ENCODE data around the gene PTCD1.

PTCD1 gene, protein sequence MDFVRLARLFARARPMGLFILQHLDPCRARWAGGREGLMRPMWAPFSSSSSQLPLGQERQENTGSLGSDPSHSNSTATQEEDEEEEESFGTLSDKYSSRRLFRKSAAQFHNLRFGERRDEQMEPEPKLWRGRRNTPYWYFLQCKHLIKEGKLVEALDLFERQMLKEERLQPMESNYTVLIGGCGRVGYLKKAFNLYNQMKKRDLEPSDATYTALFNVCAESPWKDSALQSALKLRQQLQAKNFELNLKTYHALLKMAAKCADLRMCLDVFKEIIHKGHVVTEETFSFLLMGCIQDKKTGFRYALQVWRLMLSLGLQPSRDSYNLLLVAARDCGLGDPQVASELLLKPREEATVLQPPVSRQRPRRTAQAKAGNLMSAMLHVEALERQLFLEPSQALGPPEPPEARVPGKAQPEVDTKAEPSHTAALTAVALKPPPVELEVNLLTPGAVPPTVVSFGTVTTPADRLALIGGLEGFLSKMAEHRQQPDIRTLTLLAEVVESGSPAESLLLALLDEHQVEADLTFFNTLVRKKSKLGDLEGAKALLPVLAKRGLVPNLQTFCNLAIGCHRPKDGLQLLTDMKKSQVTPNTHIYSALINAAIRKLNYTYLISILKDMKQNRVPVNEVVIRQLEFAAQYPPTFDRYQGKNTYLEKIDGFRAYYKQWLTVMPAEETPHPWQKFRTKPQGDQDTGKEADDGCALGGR

DNA sequence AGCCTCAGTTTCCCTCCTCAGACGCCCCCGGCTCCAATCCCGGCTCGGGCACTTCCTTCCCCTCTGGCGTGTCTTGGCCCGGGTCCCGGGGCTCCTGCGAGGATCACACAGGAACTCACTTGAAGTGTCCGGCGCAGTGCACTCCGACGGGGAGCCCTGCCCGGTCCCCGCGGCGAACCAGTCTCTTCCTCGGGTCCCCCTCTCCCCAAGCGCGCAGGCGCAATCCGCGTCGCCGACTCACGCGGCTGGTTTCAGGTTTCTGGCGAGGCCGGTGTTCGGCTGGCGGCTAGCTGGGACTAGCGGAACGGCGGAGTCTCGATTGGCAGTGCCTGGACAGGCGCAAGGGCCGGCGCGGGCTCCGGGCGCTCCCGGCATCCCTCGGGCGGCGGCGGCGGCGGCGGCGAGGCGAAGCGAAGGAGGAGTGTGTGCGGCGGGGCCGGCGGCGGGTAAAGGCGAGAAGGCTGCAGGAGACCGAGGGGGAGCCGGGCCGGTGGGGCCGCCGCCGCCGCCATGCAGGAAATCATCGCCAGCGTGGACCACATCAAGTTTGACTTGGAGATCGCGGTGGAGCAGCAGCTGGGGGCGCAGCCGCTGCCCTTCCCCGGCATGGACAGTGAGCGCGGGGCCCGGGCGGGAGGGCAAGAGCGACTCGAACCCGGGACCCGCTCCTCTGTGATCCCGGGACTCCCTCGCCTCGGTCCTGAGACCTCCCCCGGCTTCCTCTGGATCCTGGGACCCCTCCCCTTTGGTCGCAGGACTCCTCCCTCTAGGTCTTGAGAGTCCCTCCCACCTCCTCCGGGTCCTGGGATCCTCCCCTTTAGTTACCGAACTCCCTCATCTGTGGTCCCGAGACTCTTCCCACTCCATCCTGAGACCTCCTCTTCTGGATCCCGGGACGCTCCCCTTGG lies at the start of gene PTCD1, which contains the start of gene CPSF4:
Gene PTCD1 (minus strand): TSS at position 226 of the 908 bp plus-strand sequence. CDS start 3,556 bp downstream, outside the sequence.
Gene CPSF4 (plus strand): TSS at position 371 of the 908 bp plus-strand sequence. CDS start 140 bp downstream, at position 511.
- peak; percentile 33; the same call in 1 of the 2 replicates for TF ChIP-seq ZFX (IDR thresholded peaks at IDR 0.05)
- TF ChIP-seq, protein P1, sequence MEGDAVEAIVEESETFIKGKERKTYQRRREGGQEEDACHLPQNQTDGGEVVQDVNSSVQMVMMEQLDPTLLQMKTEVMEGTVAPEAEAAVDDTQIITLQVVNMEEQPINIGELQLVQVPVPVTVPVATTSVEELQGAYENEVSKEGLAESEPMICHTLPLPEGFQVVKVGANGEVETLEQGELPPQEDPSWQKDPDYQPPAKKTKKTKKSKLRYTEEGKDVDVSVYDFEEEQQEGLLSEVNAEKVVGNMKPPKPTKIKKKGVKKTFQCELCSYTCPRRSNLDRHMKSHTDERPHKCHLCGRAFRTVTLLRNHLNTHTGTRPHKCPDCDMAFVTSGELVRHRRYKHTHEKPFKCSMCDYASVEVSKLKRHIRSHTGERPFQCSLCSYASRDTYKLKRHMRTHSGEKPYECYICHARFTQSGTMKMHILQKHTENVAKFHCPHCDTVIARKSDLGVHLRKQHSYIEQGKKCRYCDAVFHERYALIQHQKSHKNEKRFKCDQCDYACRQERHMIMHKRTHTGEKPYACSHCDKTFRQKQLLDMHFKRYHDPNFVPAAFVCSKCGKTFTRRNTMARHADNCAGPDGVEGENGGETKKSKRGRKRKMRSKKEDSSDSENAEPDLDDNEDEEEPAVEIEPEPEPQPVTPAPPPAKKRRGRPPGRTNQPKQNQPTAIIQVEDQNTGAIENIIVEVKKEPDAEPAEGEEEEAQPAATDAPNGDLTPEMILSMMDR (conservative IDR thresholded peaks at IDR 0.05), result no peak
- H3K27ac ChIP-seq, result peak within 1 kb of the TSS; percentile 88

DNA sequence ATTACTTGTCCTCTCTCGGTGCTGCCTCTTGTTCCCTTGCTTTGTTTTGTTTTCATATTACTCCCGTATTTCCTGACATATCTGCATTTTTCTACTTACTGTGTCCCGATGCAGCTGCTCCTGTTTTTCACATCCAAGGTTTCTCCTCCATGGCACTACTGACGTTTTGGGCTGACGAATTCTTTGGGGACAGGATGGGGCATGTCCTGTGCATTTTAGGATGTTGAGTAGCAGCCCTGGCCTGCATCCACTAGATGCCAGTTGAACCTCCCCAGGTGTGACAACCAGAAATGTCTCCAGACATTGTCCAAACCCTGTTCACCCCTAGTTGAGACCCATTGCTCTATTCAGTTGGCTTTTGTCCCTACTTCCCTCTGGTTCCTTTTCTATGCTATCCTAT lies 46.5 kb upstream of the PTCD1 start:
- no peak overlapping the region for H3K27ac ChIP-seq
- no peak for TF ChIP-seq ZFX (IDR thresholded peaks at IDR 0.05)
- TF ChIP-seq, protein P1 (conservative IDR thresholded peaks at IDR 0.05), result no peak

DNA sequence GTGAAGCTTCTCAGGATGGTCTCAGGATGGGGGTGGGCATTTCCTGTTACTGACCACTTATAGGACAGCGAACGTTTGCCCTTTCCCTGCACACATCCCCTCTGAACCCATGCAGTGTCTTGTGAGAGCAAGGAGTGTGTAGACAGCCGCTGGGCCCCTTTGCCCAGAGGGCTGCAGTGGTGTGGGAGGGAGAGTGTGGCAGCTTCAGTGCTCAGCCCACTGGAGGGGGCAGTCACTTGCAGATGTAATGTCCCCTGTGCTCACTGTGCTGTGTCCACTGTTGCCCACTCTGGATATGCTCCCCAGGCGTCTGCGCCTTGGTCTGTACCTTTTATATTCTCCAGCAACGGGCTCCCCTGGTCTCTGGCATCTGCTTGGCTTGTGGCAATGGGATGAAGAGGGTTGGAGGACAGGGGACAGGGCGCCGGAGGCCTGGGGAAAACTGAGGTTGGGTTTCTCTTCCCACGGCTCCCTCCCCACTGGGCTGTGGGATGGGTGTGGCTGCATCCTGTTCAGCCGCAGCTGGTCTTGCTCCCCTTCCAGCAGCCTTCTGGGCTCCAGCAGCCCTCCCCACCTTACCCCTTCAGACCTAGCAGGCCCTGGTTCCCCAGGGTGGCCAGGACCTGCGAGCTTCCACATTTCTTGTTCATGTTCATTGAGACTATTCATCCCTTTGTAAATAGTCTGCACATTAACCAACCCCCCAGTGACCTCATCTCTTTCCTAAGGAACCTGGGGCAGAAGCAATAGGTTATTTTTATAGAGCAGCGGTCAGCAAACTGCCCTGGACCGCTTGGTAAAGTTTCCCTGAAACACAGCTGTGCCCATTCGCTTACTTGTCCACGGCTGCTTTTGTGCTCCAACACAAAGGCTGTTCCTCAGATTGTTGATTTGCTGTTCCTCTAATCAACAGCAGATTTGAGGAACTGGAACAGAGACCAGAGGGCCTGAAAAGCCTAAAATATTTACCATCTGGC lies 40.2 kb upstream of the PTCD1 start:
- TF ChIP-seq, protein P1 (conservative IDR thresholded peaks at IDR 0.05), result no peak
- TF ChIP-seq ZFX (IDR thresholded peaks at IDR 0.05), result no peak
- no peak overlapping the region for H3K27ac ChIP-seq

DNA sequence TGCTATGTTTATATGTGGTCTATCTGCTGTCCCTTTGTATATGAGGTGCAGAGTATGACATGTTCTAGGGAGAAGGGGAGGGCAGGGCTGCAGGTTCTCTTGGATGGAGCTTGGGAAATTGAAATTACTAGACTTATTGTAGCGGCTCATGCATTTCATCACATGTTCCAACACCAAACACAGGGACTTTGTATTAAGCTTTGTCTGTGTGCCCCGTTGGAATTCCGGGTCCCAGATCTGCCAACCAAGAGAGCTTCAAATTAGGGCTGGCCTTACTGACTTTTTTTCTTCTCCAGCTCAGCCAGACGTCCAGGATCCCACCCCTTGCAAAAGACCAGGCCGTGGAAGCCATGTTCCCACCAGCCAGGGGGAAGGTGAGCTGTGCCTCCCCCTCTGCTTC lies 37.5 kb upstream of the PTCD1 start:
- H3K27ac ChIP-seq, result no peak overlapping the region

DNA sequence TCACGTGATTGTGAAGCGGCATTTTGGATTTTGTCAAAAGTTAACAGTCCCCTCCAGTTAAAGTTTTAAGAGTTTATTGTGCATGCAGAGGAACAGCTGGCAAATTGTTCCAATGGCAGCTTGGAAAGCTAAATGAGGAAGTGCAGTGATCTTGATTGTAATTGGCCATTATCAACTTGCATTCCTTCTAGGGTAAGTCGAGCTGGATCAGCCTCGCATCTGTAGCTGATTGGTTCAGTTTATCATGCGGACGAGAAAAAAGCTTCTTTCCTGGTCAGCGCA lies 34.7 kb upstream of the PTCD1 start:
- TF ChIP-seq, protein P1 (conservative IDR thresholded peaks at IDR 0.05), result no peak
- no peak for TF ChIP-seq ZFX (IDR thresholded peaks at IDR 0.05)
- H3K27ac ChIP-seq, result peak overlapping the region; percentile 83

More for the DNA sequence above, 37.5 kb upstream of the PTCD1 start:
- TF ChIP-seq, protein P1 (conservative IDR thresholded peaks at IDR 0.05), result no peak
- TF ChIP-seq ZFX (IDR thresholded peaks at IDR 0.05), result no peak

DNA sequence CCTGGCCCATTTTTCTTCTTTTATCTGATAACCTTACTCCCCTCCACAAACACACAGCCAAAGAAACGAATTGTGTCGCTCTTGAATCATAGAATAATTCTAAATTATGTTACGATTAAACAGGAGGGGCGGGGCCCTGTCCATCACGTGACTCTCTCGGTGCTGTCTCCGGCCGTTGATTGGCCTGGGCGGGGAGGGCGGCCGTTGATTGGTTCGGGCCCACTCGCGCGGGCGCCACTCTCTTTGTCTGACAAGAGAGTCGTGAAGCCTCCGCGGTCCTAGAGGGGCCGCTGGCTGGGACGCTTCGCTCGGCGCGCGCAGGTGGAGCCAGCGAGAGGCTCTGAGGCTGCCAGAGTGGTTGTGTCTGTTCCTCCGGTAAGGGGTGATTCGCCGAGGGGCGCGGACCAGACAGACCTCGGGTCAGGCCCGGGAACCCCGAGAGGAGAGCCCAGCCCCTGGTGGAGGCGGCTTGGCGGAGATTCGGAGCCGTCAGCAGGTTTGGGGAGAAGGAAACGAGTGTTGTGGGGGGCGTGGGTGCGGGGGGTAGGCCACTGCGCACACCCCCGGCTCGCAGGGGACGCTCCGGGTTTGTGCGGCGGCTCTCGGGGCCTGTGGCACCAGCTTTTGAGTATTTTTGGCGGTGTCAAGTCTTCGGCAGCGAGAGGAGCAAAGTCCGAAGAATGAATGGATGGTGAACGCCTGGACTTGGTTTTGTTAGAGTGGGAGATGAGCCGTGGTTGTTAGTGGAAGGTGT lies 34.1 kb upstream of the PTCD1 start, which contains the start of gene ZNF789:
Gene ZNF789 (plus strand): TSS at position 330 of the 754 bp plus-strand sequence. CDS start 3,567 bp downstream, outside the sequence.
- peak within 1 kb of the TSS; percentile 83 for H3K27ac ChIP-seq
- TF ChIP-seq ZFX (IDR thresholded peaks at IDR 0.05), result peak; percentile 72; the same call in 1 of the 2 replicates
- TF ChIP-seq, protein P1 (conservative IDR thresholded peaks at IDR 0.05), result no peak

Data from C4-2B (cell line).